ENCODE results near the gene PKM.

Gene PKM

DNA sequence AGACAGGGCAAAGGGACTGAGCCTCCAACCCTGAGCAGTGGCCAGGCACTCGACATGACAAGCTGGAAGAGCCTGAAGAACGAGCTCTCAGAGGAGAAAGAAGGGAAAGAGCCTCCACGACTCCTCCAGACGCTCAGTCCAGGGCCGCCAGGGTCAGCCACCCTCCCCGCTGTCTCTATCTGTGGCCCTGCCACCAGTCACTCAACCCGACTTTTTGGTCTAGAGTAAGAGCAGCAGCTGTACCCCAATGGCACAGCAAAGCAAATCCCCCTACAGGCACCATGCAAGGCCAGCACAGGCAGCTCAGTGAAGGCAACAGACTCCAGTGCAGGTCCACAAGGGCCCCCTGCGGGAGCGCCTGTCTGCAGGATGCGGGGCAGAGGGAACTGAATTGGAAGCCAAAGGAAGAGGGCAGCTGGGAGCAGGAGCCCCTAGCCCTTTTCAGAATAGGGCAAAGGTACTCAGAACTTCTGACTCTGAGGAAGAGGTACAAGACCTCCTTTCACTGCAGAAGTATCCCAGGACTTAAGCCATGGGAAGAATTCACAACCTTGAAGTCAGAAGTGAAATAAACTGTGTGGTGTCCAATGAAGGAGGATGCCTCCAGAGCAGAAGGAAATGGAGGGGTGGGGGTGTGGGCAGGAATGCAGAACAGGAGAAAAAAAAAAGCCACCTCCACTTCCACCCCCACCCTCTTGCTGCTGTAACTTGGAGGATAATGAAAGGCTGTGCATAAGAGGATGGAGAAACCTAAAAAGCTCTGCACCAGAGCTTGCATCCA lies 24.9 kb downstream of the PKM start:
- TF ChIP-seq, protein P1, sequence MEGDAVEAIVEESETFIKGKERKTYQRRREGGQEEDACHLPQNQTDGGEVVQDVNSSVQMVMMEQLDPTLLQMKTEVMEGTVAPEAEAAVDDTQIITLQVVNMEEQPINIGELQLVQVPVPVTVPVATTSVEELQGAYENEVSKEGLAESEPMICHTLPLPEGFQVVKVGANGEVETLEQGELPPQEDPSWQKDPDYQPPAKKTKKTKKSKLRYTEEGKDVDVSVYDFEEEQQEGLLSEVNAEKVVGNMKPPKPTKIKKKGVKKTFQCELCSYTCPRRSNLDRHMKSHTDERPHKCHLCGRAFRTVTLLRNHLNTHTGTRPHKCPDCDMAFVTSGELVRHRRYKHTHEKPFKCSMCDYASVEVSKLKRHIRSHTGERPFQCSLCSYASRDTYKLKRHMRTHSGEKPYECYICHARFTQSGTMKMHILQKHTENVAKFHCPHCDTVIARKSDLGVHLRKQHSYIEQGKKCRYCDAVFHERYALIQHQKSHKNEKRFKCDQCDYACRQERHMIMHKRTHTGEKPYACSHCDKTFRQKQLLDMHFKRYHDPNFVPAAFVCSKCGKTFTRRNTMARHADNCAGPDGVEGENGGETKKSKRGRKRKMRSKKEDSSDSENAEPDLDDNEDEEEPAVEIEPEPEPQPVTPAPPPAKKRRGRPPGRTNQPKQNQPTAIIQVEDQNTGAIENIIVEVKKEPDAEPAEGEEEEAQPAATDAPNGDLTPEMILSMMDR (IDR thresholded peaks at IDR 0.05; ENCODE audit: low read depth, low read length): no peak
- no peak for DNase-seq (ENCODE audit: extremely low read depth, low read depth)

DNA sequence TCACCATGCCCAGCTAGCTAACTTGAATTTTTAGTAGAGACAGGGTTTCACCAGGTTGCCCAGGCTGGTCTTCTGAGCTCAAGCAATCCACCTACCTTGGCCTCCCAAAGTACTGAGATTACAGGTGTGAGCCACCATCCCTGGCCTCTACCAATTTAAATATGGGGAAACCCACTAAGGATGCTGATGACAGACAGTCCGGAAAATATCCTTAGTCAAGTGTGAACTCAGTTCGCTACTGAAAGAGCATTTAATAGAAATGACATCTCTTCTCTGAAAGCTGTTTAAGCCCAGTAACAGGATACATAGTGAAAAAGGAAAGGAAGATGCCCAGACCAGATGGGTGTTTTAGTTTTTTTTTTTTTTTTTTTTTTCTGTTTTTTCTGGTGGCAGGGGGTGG lies 25.7 kb downstream of the PKM start:
- TF ChIP-seq, protein P1 (IDR thresholded peaks at IDR 0.05; ENCODE audit: low read depth, low read length): no peak

DNA sequence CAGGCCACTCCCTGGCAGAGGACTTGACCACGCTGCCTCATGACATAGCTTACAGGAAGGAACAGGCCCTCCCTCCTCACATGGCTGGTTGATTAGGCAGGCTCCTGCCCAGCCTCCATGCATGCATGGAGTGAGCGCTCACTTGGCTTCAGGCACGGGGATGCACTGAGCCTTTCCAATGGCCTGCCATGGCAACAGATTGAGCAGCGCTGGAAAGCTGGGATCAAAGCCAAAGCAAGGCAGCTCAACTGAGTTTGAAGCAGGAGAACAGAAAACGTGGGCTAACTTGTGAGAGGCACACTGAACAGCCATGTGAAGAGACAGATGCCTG lies 27.5 kb downstream of the PKM start:
- peak; percentile 92 for DNase-seq (ENCODE audit: extremely low read depth, low read depth)
- TF ChIP-seq, protein P1 (IDR thresholded peaks at IDR 0.05; ENCODE audit: low read depth, low read length): no peak

More for the DNA sequence above, 25.7 kb downstream of the PKM start:
- DNase-seq (ENCODE audit: extremely low read depth, low read depth): no peak

DNA sequence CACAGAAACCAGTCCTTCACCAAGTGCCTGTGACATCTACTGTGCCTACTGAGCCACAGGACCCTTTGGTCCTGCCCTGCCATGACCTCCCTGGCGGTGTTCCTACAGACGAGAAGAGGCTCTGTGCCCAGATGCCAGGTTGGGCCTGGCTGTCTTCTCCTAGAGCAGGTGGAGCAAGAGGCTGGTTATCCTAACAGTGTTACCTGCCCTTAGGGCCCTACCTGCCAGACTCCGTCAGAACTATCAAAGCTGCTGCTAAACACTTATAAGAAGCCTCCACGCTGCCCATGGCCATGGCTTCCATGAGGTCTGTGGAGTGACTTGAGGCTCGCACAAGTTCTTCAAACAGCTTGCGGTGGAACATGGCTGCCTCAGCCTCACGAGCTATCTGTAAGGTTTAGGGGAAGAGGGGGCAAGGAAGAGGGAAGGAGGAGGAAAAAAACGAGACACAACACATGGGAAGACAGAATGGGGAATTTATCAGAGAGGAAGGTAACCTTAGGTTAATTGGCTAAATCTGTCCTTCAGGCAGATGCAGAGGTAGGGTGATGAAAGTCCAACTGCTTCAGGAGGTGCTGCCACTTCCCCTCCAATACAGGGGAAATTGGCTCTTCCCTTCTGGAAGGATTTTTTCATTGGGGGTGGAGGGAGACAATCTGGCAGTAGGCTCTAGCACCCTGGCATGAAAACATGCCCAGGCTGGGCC lies 28.0 kb downstream of the PKM start:
- TF ChIP-seq, protein P1 (IDR thresholded peaks at IDR 0.05; ENCODE audit: low read depth, low read length): no peak
- no peak for DNase-seq (ENCODE audit: extremely low read depth, low read depth)

DNA sequence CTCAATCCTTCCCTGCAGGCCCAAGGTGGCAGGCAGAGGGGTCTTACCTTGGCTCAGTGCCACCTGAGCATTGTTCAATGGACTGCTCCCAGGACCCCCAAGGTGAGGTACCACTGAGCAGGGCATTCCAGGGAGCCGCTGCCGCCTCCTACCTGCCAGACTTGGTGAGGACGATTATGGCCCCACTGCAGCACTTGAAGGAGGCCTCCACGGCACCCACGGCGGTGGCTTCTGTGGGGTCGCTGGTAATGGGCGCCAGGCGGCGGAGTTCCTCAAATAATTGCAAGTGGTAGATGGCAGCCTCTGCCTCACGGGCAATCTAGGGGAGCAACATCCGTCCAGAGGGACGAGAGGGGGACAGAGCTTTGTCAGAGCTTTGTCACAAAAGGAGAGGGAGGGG lies 28.7 kb downstream of the PKM start:
- no peak for DNase-seq (ENCODE audit: extremely low read depth, low read depth)
- TF ChIP-seq, protein P1 (IDR thresholded peaks at IDR 0.05; ENCODE audit: low read depth, low read length): no peak

DNA sequence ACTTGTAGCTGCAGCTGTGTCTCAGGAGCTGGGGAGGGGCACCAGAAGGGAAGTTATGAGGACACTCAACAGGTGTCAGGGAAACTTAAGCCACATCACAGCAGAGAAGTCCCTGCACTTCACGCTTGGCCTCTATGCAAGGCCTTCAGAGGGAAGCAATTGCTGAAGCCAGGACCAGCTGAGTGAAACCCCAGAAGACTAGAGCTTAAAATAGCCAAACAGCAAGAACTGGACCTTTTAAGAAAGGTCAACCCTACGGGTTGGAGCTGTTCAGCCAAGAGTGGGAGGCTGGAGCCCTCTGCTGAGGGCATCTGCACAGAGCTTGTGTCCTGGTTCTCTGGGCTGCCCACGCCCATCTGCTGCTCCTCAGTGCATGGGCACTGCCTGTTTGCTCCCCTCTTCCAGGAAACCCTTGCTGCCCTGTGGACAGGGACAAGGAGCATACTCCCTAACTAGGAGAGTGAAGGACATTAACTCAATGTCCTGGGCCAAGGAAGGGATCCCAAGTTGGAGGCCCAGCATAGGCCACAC lies 29.5 kb downstream of the PKM start:
- DNase-seq (ENCODE audit: extremely low read depth, low read depth): no peak
- TF ChIP-seq, protein P1 (IDR thresholded peaks at IDR 0.05; ENCODE audit: low read depth, low read length): no peak

Data from AG09319 (cell line).